Activated naive CD4-positive, alpha-beta T cell treated with anti-CD3 and anti-CD28 coated beads, Interleukin-2, amount 50 U/mL, for 24 hours (primary cell): ENCODE results near the gene RAB17.
"Not testable (repeated sequence)": the region's sequence is repeated elsewhere in the genome, so short reads cannot be mapped to it uniquely, and the experiment has no call there.

Experiments
- H3K27ac Mint-ChIP-seq: one replicate; pipeline ENCODE4 v1.8.0; 2021; ENCODE audit warnings: mild to moderate bottlenecking, mixed read lengths
- H3K27me3 Mint-ChIP-seq: one replicate; pipeline ENCODE4 v1.8.0; 2021; ENCODE audit warnings: mixed read lengths
- H3K36me3 Mint-ChIP-seq: one replicate; pipeline ENCODE4 v1.8.0; 2021; ENCODE audit warnings: mixed read lengths
- H3K4me1 Mint-ChIP-seq: one replicate; pipeline ENCODE4 v1.8.0; 2021; ENCODE audit warnings: mixed read lengths
- H3K4me3 Mint-ChIP-seq: one replicate; pipeline ENCODE4 v1.8.0; 2021; ENCODE audit warnings: mild to moderate bottlenecking, mixed read lengths
- H3K9me3 Mint-ChIP-seq: one replicate; pipeline ENCODE4 v1.8.0; 2021; ENCODE audit warnings: mixed read lengths

RAB17 gene

GRCh38 chr2:237596520-237597195 lies 6.1 kb upstream of the RAB17 start:
- no peak overlapping the region for H3K4me3 Mint-ChIP-seq
- H3K4me1 Mint-ChIP-seq, result peaks cover 1% of the 10 kb centered on the region
- H3K27ac Mint-ChIP-seq, result no peak overlapping the region
- no peaks in the 10 kb centered on the region for H3K9me3 Mint-ChIP-seq
- H3K36me3 Mint-ChIP-seq, result no peaks in the 10 kb centered on the region
- no peaks in the 10 kb centered on the region for H3K27me3 Mint-ChIP-seq

DNA sequence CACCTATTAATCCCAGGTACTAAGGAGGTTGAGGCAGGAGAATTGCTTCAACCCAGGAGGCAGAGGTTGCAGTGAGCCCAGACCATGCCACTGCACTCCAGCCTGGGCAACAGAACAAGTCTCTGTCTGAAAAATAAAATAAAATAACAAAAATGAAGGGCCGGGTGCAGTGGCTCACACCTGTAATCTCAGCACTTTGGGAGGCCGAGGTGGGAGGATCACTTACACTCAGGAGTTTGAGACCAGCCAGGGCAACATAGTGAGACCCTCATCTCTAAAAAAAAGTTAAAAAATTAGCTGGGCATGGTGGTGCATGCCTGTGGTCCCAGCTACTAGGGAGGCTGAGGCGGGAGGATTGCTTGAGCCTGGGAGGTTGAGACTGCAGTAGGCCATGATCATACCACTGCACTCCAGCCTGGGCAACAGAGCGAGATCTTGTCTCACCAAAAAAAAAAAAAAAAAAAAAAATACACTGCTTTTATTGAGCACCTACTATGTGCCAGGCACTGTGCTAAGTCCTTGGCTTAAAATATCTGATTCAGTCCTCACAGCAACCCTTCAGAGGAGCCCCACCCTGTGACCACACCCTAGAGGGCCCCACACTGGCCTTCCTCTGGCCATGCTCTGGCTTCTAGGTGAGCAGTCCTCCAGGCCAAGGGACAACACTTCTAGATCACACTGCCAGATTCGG lies 5.4 kb upstream of the RAB17 start:
- not testable (repeated sequence) for H3K4me3 Mint-ChIP-seq, H3K36me3 Mint-ChIP-seq, H3K4me1 Mint-ChIP-seq, H3K27me3 Mint-ChIP-seq, H3K27ac Mint-ChIP-seq, H3K9me3 Mint-ChIP-seq

DNA sequence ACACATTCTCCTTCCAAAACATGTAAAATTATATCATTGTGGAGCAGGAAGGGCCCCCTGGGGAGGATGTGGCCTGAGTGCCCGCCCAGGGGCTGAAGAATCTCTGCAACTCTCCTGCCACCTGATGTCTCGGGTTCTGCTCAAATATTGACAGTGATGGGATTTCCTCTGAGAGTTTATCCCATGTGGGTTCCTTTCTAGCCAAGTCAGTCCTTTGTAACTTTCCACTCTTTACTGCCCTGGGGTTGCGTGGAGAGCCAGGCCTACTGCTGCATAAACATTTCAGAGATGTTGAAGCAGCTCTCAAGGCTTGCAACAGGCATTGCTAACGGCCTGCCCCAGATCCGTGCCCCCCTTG lies 4.0 kb upstream of the RAB17 start:
- H3K4me1 Mint-ChIP-seq, result peaks cover 12% of the 10 kb centered on the region
- no peaks in the 10 kb centered on the region for H3K36me3 Mint-ChIP-seq

DNA sequence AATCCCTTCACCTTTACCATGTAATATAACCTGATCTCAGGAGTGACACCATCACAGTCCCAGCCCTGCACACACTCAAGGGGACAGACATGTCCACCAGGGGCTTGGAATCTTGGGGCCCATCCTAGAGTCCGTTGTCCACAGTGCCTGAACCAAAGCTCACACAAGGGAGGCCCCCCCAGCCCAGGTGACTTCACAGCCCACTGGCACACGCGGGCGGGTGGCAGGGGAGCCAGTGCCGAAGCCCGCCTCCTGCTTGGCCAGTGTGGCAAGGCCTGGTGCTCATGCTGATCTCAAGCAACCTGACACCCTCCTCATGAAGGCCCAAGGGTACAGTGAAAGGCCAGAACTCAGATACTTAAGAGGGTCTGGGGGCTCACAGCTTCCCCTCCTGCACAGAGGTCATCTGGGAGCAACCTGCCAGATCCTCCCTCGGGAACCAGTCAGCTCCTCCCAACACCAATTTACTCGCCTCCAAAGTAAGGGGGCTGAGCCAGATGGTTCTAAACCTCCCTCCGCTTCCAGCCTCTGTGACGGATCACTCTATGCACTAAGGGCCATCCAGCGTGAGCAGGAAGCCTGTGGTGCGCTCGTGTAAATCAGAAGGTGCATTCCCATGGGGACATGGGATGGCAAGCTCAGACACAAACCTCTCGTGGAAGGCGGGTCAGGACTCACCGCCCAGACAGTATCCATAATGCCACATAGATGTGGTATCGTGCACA lies 3.2 kb upstream of the RAB17 start:
- no peak overlapping the region for H3K27ac Mint-ChIP-seq
- H3K9me3 Mint-ChIP-seq, result no peaks in the 10 kb centered on the region
- H3K4me1 Mint-ChIP-seq, result peaks cover 12% of the 10 kb centered on the region
- H3K4me3 Mint-ChIP-seq, result no peak overlapping the region
- H3K36me3 Mint-ChIP-seq, result no peaks in the 10 kb centered on the region
- no peaks in the 10 kb centered on the region for H3K27me3 Mint-ChIP-seq

More for the DNA sequence above, 4.0 kb upstream of the RAB17 start:
- H3K27ac Mint-ChIP-seq, result no peak overlapping the region
- H3K27me3 Mint-ChIP-seq, result no peaks in the 10 kb centered on the region
- no peaks in the 10 kb centered on the region for H3K9me3 Mint-ChIP-seq
- H3K4me3 Mint-ChIP-seq, result no peak overlapping the region

DNA sequence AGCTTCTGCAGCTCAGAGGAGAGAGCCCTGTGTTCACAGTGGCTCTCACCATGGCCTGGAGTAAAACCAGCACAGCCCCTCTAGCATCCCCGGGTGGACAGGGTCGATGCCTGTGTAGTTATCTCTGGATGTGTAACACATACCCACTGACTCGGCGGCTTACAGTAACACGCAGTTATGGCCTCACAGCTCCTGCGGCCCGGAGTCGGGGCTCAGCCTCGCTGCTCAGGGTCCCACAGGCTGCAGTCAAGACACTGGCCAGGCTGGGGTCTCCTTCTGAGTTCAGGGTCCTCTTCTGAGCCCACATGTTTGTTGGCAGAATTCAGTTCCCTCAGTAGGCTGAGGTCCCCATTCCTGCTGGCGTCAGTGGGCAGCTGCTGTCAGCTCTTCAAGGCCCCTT lies 2.5 kb upstream of the RAB17 start:
- no peak overlapping the region for H3K27ac Mint-ChIP-seq
- no peaks in the 10 kb centered on the region for H3K36me3 Mint-ChIP-seq

DNA sequence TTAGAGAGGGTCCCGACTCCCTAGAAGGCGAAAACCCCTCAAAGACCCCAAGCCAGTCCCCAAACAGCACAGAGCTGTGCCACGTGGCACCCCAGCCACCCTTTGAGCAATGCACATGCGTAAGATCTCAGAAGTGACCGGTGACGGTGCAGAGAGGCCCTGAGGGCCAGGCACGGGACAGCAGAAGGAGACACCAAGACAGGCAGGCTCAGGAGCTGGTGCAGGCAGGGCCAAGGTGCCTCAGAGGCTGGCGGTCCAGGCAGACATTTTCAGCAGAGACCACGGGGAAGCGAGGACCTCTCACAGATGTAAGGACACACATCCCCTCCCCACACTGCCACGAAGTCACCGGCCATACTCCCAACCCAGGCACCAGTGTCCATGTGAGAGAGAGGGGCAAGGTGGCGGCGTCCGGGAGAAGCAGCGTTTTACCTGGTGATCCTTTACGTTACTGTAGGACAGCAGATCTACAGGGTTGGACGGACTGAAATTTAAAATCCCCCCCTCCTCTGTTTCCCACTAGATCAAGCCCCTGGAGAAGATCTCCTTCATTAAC lies 2.0 kb upstream of the RAB17 start:
- Mint-ChIP-seq H3K4me3 (no peak overlapping the region), H3K27ac (no peak overlapping the region), H3K36me3 (no peaks in the 10 kb centered on the region), H3K9me3 (no peaks in the 10 kb centered on the region), H3K4me1 (peaks cover 12% of the 10 kb centered on the region), H3K27me3 (no peaks in the 10 kb centered on the region)

More for the DNA sequence above, 2.5 kb upstream of the RAB17 start:
- H3K27me3 Mint-ChIP-seq, result no peaks in the 10 kb centered on the region
- no peaks in the 10 kb centered on the region for H3K9me3 Mint-ChIP-seq
- peaks cover 12% of the 10 kb centered on the region for H3K4me1 Mint-ChIP-seq
- H3K4me3 Mint-ChIP-seq, result no peak overlapping the region

GRCh38 chr2:237591141-237591881 lies 777 bp upstream of the RAB17 start:
- H3K27ac Mint-ChIP-seq, result no peak overlapping the region
- no peaks in the 10 kb centered on the region for H3K9me3 Mint-ChIP-seq
- H3K4me1 Mint-ChIP-seq, result peaks cover 12% of the 10 kb centered on the region
- H3K27me3 Mint-ChIP-seq, result no peaks in the 10 kb centered on the region
- no peaks in the 10 kb centered on the region for H3K36me3 Mint-ChIP-seq
- H3K4me3 Mint-ChIP-seq, result no peak overlapping the region

- Mint-ChIP-seq H3K27me3 (no peaks in the 10 kb centered on the region), H3K4me3 (no peak overlapping the region), H3K36me3 (no peaks in the 10 kb centered on the region), H3K27ac (no peak overlapping the region), H3K9me3 (no peaks in the 10 kb centered on the region), H3K4me1 (peaks cover 12% of the 10 kb centered on the region)
Measured at GRCh38 chr2:237588044-237588696, 2.4 kb downstream of the RAB17 start.

DNA sequence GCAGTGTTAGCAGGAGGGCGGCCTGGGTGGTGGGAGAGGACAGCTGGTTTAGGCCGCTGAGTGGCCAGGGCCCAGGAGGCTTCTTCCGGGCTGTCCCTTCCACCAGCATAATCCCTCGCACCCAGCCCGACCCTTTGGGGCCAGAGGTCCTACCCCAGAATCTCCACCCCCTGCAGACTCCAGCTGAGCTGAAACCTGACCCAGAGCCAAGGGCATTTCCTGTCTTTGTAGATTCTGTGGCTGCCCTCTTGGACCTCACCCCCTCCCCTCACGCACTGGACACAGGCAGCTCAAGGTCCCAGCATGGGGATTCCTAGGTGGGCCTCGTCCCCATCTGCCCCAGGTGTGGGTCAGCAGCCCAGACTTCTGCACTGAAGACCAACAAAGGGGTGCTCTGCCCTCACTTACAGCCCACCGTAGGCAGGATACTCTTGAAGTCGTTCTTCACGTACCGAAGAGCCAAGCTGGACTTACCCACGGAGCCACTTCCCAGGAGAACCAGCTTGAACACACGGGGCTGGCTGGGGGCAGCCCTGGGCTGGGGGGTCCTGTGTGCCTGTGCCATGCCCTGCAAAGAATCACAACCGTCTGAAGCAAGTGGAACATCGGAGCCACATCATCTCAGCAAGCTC lies 4.8 kb downstream of the RAB17 start:
- no peaks in the 10 kb centered on the region for H3K27me3 Mint-ChIP-seq
- no peaks in the 10 kb centered on the region for H3K9me3 Mint-ChIP-seq
- no peak overlapping the region for H3K4me3 Mint-ChIP-seq
- H3K27ac Mint-ChIP-seq, result no peak overlapping the region
- peaks cover 4% of the 10 kb centered on the region for H3K4me1 Mint-ChIP-seq
- H3K36me3 Mint-ChIP-seq, result no peaks in the 10 kb centered on the region

GRCh38 chr2:237583385-237584295 lies 6.9 kb downstream of the RAB17 start:
- H3K4me1 Mint-ChIP-seq, result peaks cover 3% of the 10 kb centered on the region
- no peak overlapping the region for H3K4me3 Mint-ChIP-seq
- H3K27ac Mint-ChIP-seq, result no peak overlapping the region
- H3K9me3 Mint-ChIP-seq, result no peaks in the 10 kb centered on the region
- H3K36me3 Mint-ChIP-seq, result no peaks in the 10 kb centered on the region
- no peaks in the 10 kb centered on the region for H3K27me3 Mint-ChIP-seq

- Mint-ChIP-seq H3K36me3 (no peaks in the 10 kb centered on the region), H3K27me3 (no peaks in the 10 kb centered on the region), H3K4me3 (no peak overlapping the region), H3K27ac (no peak overlapping the region), H3K9me3 (no peaks in the 10 kb centered on the region), H3K4me1 (peaks cover 3% of the 10 kb centered on the region)
Measured at GRCh38 chr2:237581751-237582746, 8.5 kb downstream of the RAB17 start.

DNA sequence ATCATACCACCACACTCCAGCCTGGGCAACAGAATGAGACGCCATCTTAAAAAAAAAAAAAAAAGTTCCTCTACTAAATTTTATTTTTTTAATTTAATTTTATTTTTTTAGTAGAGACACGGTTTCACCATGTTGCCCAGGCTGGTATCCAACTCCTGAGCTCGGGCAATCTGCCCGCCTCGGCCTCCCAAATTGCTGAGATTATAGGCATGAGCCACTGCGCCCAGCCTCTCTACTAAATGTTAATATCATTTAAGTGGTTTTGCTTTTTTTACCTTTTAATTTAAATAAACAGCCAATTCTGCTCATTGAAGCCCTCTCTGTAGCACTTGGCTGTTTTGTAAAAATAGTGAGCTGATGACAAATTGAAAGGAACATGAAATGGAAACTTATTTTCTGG lies 9.2 kb downstream of the RAB17 start:
- H3K27me3 Mint-ChIP-seq, result no peaks in the 10 kb centered on the region
- no peaks in the 10 kb centered on the region for H3K36me3 Mint-ChIP-seq
- no peak overlapping the region for H3K4me3 Mint-ChIP-seq
- H3K27ac Mint-ChIP-seq, result no peak overlapping the region
- H3K9me3 Mint-ChIP-seq, result no peaks in the 10 kb centered on the region
- peaks cover 3% of the 10 kb centered on the region for H3K4me1 Mint-ChIP-seq
